Regular cardiac myocyte (primary cell): Measurements from ENCODE around the gene OR2L2. TPM values are rescaled to one million over a fixed set of nuclear protein-coding genes. Genes with fewer than 3 reads are reported as not detected.

Experiments used
- total RNA-seq: library from RNA; depleted of rRNA; stranded (reverse); fragments of >200 nt; gene quantifications from 2 replicates; pipeline ENCODE4 v1.2.3, GENCODE V29; 2014

Gene OR2L2, protein sequence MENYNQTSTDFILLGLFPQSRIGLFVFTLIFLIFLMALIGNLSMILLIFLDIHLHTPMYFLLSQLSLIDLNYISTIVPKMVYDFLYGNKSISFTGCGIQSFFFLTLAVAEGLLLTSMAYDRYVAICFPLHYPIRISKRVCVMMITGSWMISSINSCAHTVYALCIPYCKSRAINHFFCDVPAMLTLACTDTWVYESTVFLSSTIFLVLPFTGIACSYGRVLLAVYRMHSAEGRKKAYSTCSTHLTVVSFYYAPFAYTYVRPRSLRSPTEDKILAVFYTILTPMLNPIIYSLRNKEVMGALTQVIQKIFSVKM
- not detected in 2 replicates for total RNA-seq

DNA sequence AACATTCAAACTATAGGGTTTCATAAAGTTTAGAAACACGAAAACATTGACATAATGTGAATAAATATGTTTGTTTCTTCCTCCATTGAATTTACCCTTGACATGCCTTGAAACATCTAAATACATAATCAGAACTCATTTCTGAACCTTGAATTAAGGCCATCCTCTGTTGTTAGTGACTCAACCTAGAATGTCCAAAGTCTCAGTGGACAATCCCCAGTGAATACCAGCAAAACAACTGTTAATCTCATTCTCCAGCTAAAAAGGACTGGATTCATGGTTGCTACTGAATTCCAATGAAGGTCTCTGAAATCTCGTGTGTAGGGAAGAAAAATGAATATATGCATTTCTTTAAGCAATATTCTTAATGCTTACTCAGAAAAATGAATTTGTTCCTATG is at the start of gene OR2L2:
Gene OR2L2, plus strand, starts transcription at position 301 of the 400 bp plus-strand sequence. CDS start 8,198 bp downstream, outside the sequence.

DNA sequence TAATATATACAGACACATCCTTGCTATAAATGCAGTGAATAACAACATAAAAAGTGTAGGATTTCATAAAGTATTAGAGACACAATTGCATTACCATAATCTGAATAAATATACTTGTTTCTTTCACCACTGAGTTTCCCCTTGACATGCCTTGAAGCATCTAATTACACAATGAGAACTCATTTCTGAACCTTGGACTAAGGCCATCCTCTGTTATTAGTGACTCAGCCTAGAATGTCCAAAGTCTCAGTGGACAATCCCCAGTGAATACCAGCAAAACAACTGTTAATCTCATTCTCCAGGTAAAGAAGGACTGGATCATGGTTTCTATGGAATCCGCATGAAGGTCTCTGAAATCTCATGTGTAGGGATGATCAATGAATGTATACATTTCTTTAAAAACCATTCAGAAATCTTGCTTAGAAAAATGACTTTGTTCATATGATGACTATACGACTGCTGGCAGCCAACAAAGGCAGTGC is 16.6 kb upstream of the OR2L2 start, which contains the start of gene OR2L5:
Gene OR2L5, plus strand, starts transcription at position 432 of the 482 bp plus-strand sequence. CDS start 8,288 bp downstream, outside the sequence.

DNA sequence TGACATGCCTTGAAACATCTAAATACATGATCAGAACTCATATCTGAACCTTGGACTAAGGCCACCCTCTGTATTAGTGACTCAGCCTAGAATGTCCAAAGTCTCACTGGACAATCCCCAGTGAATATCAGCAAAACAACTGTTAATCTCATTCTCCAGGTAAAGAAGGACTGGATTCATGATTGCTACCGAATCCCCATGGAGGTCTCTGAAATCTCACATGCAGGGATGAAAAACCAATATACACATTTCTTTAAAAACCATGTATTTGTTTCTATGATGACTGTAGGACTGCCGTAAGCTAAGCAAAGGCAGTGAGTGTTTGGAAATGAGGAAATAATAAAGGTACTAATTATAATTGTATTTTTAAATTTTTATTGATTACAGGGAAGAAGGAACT is 16.7 kb downstream of the OR2L2 start, which contains the start of gene OR2L3:
Gene OR2L3, plus strand, starts transcription at position 301 of the 400 bp plus-strand sequence. CDS start 13,846 bp downstream, outside the sequence.

Other genes starting within 250 kb of the OR2L2 start
- not detected in 2 replicates for gene OR14A16, start 206.0 kb upstream of the OR2L2 start, total RNA-seq
- not detected in 2 replicates for gene OR11L1, start 188.2 kb upstream of the OR2L2 start, total RNA-seq
- 1.1 and 3.1 TPM in 2 replicates for gene TRIM58, start 172.9 kb upstream of the OR2L2 start, total RNA-seq
- 0.58 TPM in 1 of 2 replicates, not detected in the other for gene OR2W3, start 134.5 kb upstream of the OR2L2 start, total RNA-seq
- under 0.01 TPM in 1 of 2 replicates, not detected in the other for gene OR2T8, start 109.8 kb upstream of the OR2L2 start, total RNA-seq
- not detected in 2 replicates for gene OR2AJ1, start 105.2 kb upstream of the OR2L2 start, total RNA-seq
- gene OR2L8, start 81.2 kb upstream of the OR2L2 start, total RNA-seq, result not detected in 2 replicates
- gene OR2AK2, start 64.8 kb upstream of the OR2L2 start, total RNA-seq, result 0.28 TPM in 1 of 2 replicates, not detected in the other
- gene OR2L5, start 16.4 kb upstream of the OR2L2 start, total RNA-seq, result not detected in 2 replicates
- not detected in 2 replicates for gene OR2L3, start 16.8 kb downstream of the OR2L2 start, total RNA-seq
- gene OR2L13, start 65.1 kb downstream of the OR2L2 start, total RNA-seq, result under 0.01 TPM in 1 of 2 replicates, not detected in the other
- gene OR2M5, start 115.1 kb downstream of the OR2L2 start, total RNA-seq, result not detected in 2 replicates
- gene OR2M2, start 144.8 kb downstream of the OR2L2 start, total RNA-seq, result not detected in 2 replicates
- not detected in 2 replicates for gene OR2M3, start 167.2 kb downstream of the OR2L2 start, total RNA-seq
- not detected in 2 replicates for gene OR2M4, start 201.3 kb downstream of the OR2L2 start, total RNA-seq
- gene OR2T33, start 247.9 kb downstream of the OR2L2 start, total RNA-seq, result not detected in 2 replicates